Tibial nerve (tissue), 4 donors: Measurements from ENCODE around the gene LDHAL6B.

Source experiments
- EP300 ChIP-seq, 2 donors: sonication (generic); formaldehyde crosslinking; IDR thresholded peaks; one replicate each; pipeline ENCODE4 v1.6.1; 2017; ENCODE audit warnings: antibody characterized with exemption in 2 of 2, mild to moderate bottlenecking in 1 of 2
- POLR2A ChIP-seq, 2 donors: fragments of 450-650 bp; IDR thresholded peaks; one replicate each; pipeline ENCODE4 v1.6.1; 2017; ENCODE audit warnings: antibody characterized with exemption in 2 of 2, mild to moderate bottlenecking in 2 of 2, moderate library complexity in 2 of 2
- TF ChIP-seq, protein P1 (sequence below), 5 experiments: fragments of 200-600 bp in 3 of 5; fragments of 450-650 bp in 2 of 5; sonication (generic) in 3 of 5; IDR thresholded peaks; one replicate each; pipeline ENCODE4 v1.5.1; 2016 to 2019; ENCODE audit warnings: antibody characterized with exemption in 5 of 5, mild to moderate bottlenecking in 3 of 5, moderate library complexity in 2 of 5

- TF ChIP-seq EP300 (IDR thresholded peaks at IDR 0.05): no peak
- TF ChIP-seq, protein P1, sequence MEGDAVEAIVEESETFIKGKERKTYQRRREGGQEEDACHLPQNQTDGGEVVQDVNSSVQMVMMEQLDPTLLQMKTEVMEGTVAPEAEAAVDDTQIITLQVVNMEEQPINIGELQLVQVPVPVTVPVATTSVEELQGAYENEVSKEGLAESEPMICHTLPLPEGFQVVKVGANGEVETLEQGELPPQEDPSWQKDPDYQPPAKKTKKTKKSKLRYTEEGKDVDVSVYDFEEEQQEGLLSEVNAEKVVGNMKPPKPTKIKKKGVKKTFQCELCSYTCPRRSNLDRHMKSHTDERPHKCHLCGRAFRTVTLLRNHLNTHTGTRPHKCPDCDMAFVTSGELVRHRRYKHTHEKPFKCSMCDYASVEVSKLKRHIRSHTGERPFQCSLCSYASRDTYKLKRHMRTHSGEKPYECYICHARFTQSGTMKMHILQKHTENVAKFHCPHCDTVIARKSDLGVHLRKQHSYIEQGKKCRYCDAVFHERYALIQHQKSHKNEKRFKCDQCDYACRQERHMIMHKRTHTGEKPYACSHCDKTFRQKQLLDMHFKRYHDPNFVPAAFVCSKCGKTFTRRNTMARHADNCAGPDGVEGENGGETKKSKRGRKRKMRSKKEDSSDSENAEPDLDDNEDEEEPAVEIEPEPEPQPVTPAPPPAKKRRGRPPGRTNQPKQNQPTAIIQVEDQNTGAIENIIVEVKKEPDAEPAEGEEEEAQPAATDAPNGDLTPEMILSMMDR (IDR thresholded peaks at IDR 0.05): no peak
- no peak for TF ChIP-seq POLR2A (IDR thresholded peaks at IDR 0.05)
Measured at GRCh38 chr15:59250249-59250648, 43.6 kb downstream of the LDHAL6B start.
